NCI-H128 (cell line): ENCODE data around the gene SNX33.
A peak's percentile ranks its signal among the peaks of the same experiment; 100 is the strongest.
"Not testable (repeated sequence)": the region's sequence is repeated elsewhere in the genome, so short reads cannot be mapped to it uniquely, and the experiment has no call there.

ENCODE experiments used
- DNase-seq: peaks from one replicate; lab custom pipeline; 2025; ENCODE audit not compliant: unreplicated experiment; lab: John Stamatoyannopoulos, UW

Gene SNX33, protein sequence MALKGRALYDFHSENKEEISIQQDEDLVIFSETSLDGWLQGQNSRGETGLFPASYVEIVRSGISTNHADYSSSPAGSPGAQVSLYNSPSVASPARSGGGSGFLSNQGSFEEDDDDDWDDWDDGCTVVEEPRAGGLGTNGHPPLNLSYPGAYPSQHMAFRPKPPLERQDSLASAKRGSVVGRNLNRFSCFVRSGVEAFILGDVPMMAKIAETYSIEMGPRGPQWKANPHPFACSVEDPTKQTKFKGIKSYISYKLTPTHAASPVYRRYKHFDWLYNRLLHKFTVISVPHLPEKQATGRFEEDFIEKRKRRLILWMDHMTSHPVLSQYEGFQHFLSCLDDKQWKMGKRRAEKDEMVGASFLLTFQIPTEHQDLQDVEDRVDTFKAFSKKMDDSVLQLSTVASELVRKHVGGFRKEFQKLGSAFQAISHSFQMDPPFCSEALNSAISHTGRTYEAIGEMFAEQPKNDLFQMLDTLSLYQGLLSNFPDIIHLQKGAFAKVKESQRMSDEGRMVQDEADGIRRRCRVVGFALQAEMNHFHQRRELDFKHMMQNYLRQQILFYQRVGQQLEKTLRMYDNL

DNA sequence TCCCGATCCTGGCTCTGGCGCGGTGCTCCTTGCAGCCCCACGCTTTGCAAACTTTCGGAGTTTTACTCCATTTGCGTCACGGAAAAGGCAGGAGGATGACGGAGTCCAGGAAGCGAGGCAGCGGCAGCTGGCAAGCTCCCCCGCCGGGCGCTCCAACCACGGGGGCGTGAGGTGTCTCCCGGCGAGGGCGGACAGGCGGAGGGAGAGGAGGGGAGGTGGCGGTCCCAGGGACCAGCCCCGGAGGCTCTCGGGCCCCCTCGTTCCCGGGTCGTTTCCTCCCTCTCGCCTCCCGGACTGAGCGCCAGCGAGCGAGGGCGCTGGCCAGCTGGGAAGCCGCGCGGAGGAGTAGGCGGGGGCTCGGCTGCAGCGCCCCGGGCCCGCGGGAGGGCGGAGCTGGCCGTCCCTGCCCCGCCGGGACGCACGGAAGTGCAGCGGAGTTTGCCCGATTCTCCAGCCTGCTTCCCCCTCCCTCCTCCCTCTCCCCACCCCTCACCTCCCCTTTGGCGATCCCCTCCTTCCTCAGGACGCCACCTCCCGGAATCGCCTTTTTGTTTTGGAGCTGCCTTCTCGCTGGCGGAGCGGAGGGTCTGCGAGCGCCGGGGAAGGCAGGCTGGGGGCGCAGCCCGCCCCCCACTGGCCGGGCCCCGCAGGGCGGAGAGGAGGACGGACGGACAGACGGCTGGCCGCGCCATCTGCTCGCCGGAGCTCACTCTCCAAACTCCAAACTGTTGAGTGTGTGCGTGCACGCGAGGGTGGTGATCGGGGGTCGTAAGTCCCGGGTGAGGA lies at the start of gene SNX33:
SNX33 (plus strand) TSS at position 543 of the 786 bp plus-strand sequence. CDS start 1,191 bp downstream, outside the sequence.
- no peak for DNase-seq

DNA sequence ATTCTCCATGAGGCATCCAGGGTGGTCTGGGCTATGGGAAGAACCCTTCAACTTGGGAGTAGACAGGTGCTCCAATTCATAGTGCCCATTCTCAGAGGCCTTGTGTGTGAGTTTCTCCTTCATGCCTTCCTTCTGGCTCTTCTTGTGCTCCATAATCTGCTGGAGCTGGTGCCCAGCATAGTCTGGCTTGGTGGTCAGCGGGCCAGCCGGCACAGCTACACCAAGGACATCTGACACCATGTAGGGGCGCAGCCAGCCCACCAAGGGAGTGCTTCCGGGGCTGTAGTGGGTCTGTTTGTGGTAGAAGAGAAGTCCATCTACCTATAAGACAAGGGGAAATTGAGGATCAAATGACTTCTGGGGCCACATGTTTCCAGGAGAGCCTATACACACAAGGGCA lies 49.4 kb upstream of the SNX33 start:
- no peak for DNase-seq

DNA sequence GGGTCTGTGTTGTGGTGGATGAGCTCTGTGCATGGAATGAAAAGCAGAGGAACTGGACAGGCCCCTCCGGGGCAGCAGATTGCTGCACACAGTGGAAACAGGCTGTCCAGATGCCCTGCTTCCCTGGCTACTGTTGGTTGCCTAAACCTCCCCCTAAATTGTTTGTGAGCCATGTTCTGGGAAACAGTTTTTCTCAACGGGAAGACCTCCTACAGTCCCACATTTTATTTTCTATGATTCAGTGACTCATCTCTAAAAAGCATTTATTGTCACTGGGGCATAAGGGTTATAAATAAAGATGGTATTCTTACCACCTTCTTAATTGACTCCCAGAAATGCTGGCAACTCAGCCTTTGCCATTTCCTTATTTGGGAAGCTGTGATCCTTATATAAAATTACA lies 48.3 kb upstream of the SNX33 start:
- no peak for DNase-seq

DNA sequence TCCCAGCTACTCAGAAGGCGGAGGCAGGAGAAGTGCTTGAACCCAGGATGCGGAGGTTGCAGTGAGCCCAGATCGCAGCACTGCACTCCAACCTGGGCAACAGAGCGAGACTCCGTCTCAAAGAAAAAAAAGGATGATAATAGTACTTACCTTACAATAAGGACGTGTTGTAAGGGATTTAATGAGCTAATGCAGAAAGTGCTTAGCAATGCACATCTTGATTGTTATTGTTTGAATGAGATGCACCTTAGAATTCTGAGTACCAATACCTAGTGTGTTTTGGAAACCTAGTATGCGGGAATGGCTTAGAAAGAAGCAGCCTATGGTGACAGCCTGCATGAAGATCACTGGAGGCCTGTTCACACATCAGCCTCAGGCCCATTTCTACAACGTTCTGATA lies 41.7 kb upstream of the SNX33 start:
- no peak for DNase-seq

DNA sequence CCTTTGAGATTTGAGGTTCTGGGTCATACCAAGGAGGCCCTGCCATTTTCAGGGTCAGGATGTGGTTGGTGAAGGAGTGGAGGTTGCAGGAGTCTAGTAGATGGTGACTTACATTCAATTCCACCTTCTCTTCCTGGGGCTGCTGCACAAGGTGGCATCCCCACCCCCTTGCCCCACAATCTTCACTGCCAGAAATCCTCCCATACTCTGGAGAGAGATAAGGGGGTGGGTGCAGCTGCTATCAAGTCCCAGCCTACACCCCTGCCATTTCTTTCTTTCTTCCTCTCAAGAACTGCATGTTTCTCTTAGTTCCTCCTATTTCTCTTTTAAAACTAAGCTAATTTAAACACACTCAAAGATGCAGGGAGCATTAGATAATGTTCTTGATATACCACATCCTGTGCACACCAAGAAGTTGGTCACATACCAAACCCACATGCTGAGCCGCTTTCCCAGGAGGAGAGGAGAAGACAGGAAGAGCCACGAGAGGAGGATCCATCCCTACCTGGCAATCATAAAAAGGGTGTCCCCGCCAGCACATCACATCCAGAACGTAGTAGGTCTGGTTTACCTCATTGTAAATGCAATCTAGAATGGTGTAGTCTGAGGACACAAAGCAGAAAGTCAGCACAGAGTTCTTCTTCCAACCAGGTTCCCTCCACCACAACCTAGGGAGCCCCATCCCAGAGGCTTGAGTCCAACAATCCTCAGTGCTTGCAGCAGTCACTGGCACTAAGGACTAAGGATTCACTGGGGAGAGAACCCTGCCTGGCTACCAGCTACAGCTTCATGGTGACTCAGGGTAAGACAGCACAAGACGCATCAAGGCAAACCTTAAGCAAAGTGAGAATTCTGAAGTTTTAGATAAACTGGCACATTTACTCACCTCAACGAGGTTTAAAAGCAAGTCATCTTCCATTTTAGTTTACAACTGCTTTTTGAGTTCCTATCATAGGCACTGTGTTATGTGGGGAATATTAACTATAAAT lies 40.7 kb upstream of the SNX33 start:
- DNase-seq: no peak

DNA sequence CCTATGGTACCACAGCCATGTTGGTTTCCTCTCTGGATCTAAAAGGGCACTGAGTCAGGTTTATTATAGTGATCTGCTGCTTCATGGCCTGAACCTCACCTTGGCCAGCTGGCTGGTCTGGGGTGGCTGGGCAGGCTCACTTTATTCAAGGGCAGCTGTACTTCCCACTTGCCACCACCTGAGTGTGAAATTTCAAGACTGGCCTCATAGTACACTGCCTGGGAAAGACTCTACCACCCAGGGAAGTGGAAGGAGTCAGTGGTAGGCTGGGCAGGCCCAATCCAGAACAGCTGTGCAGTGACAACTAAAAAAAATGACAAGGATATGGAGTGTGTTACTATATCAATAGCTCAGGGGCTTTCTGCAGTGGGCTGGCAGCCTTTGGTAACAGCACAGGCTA lies 30.9 kb upstream of the SNX33 start:
- DNase-seq: no peak

DNA sequence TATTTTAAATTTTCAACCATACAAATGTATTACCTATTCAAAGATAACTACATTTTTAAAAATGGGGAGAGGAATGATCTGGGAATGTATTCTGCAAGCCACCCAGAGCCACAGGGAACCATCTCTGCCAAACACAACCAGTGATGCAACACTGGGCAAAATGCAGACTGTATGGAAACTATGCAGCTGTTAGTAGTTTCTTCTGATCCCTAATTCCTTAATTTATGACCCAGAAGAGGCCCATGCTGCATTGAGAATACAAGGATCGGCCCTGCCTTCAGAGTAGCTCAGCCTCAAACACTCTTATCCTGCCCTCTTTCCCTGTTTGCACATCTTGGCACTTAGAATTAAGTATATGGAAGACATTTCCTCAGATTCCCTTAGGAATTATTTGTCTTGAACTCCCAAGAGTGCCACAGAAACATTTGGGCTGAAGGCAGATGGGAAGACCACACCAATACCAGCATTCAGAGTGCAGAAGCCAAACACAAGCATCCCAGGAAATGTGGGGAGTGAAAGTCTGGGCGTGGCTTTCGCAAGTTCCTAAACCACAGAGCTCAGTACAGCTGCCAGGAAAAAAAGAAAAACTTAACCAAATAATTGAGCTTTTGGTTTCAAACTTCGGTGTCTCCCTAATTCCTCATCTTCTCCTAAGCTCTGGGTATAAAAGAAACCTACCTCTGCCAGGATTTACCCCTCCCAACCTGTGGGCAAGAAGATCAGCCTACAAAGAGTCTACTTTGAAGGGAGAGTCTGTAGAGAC lies 27.5 kb upstream of the SNX33 start:
- no peak for DNase-seq

DNA sequence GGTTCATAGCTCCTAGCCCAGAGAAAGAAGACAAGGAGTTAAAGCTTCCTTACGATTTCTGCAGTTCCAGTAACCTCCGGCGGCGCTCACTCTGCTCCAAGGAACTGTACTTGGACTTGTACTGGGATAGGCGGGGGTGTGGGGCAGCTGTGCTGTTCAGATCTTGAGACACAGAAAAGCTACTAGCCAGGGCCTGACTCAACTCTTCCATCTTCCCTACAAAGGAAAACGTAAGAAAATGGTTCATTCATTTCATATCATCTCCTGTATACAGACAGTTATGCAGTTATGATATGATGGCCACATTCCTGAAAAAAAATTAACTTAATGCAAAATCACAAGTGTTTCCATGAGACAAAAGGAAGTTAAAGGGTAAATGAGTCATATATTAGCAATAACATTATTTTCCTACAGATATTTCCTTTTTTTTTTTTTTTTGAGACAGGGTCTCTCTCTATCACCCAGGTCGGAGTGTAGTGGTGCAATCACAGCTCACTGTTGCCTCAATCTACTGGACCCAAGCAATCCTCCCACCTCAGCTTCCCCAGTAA lies 26.8 kb upstream of the SNX33 start:
- DNase-seq: no peak

DNA sequence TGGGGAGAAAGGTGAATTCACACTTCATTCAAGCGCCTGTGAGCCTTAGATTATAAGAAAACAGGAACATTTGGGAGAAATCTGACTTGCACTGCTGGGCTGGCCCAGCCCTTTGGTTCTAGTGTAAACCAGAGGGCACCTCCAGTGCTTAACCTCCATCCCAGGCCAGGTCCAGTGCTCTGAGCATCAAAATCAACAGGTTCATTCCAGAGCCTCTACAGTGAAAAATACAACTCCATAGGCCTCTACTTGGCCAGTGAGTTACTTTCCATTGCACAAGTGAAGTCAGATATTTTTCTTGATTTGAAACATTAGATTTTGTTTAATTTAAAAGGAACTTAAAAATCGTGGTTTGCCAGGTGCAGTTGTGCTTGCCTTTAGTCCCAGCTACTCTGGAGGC lies 25.2 kb upstream of the SNX33 start:
- no peak for DNase-seq

DNA sequence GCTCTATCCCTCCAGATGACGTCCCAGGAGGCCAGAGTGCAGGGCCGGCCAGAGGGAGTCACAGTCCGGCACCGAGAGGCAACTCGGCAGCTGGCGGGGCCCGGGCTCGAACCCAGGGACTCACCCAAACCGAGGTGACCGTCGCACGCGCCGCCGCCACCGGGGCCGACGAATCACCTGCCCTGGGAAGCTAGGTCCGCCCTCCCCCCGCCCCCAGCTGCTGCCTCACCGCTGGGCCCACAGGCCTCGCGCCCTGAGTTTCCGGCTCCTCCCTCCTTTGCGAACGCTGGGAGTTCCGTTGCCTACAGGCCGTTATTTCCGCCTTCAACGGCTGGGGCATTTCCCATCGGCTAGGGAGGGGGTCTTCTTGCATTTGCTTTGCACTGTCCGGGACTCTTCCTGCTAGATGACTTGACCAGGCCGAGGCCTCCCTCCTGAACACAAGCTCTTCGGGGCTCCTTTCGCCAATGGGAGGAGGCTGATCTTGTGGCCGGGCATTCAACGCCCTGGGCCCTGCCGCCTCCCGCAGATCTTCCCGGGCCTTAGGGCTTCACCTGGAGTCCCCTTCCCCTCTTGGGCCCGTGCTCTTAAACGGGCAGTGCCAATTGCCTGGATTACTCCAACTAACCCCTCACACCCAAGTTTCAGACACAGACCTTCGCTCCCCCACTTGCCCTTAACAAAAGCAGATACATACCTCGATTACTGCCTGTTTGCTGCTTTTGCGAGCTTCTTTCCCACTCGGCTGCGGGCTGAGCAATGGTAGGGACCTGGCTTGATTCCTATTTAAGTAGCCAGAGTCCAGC lies 22.0 kb upstream of the SNX33 start, which contains the start of gene SNUPN:
SNUPN (minus strand) TSS at position 184 of the 806 bp plus-strand sequence. CDS start 4,674 bp downstream, outside the sequence.
- peak; percentile 70 for DNase-seq

DNA sequence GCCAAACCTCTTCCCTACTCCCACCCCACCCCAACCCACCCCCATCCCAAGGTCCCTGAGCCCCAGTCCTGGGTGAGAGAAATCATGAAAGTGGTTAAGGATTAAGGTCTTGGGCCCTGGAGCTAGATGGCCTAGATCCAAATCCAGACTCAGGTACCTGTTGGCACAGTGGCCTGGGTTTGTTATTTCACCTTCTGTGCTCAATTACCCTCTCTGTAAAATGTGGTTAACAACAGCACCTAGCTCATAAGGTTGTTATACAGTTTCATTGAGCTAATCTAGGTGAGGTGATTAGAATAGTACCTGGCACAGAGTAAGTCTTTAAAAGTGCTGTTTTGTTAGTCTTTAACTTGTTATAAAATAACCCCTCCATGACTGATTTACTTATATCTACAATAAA lies 15.8 kb upstream of the SNX33 start:
- DNase-seq: no peak

DNA sequence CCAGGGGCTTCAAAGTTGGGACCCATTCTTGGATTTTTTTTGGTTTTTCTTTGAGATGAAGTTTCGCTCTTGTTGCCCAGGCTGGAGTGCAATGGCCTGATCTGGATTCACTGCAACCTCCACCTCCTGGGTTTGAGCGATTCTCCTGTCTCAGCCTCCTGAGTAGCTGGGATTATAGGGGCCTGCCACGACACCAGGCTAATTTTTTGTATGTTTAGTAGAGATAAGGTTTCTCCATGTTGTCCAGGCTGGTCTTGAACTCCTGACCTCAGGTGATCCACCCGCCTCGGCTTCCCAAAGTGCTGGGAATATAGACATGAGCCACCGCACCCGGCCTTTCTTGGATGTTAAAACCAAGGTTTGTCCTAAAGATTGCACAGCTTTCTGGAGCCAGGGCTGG lies 13.8 kb upstream of the SNX33 start:
- DNase-seq: not testable (repeated sequence)

DNA sequence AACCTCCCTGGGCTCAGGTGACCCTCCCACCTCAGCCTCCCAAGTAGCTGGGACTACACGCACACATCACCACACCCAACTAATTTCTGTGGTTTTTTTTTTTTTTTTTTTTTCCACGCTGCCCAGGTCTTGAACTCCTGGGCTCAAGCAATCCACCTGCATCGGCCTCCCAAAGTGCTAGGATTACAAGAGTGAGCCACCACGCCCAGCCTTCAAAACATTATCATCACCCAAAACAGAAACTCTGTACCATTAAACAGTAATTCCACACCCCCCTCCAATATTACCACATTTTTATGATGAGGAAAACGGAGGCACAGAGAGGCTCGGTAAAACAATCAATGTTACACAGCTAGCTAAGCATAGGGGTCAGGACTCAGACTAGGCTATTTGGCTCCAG lies 11.7 kb upstream of the SNX33 start:
- DNase-seq: no peak

DNA sequence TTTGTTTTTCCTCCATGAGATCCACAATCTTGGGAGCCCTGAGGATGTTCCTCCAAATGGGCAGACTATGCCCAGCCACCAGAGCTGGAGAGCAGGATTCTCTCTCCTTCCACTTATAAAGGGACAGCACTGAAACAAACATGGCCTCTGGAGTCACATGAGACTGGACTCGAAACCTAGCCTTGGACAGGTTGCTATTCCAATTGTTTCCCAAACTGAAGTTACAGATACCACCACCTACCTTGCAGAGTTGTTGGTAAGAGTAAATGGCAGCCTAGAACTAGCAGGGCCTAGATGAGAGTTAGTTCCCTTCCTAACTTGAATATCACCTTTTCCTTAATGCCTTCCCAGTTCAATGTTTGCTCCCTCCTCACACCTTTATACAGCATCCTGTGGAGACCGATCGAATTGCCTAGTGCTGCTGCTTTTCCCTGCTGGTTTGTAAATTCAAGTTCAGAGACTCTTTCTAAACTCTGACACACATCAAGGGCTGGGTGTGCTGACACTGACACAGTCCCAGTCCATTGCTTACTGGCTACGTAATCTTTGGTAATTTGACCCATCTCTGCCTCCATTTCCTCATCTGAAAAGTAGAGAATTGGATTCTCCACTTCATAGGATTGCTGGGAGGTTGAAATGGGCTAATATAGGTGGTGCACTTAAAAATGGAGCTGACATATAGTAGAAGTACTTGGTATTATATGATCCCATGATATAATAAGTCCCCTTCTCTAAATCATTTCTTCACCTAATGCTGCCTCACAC lies 10.3 kb upstream of the SNX33 start:
- no peak for DNase-seq

DNA sequence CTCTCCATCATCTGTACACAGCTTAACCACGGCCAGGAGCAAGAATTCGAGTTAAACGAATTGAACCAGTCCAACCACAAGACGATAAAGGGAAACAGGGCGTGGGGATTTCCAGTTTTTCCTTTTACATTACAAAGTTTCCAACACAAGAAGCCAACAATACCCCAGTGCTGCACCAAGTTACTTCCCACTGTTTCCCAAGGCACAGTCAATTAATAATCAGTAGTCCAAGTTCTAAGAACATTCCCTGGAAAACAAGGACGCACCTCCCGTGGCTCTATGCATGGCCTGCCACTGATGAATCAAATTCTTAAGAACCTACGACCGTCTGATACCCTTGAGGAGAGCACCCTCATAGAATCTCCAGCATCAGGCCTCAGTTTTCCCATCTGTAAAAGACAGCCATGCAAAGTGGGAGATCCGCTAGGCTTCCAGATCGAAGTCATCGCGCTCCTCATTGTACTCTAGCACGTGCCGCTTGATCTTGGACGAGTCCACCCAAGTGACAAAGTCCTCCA lies 8.5 kb upstream of the SNX33 start:
- DNase-seq: no peak

DNA sequence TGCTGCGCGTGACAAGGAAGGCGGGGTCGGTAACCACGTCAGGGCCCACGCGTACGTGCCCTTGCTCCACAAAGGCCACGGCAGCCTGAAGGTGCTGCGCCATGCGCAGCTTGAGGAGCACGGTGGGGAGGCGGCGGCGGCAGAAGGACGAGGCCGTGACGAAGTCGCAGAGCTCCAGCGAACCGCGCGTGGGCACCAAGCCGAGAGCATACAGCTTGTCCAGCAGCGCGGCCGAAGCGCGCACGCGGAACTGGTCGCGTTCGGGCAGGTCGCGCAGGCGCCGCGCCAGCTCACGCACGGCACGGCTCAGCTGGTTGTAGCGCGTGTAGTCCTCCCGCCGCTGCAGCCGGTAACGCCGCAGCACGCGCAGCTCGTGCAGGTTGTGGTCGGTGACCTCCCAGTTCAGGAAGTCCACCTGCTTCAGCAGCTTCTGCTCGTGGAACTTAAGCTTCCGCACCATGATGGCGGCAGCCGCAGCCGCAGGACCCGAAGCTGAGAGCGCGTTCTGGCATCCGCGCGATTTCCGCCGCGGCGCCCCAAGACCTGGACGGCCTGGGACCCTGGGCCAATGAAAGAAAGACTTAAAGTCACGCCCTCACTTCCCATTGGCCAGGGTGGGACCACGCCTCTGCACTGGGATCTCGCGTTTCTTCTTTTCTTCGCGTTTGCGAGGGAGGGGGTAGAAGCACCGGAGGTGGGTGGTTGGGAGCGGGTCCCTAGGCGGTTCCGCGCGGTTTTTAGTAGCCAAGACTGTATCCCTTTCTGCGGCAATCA lies 7.8 kb upstream of the SNX33 start, which contains the start of gene IMP3:
IMP3 (minus strand) TSS at position 516 of the 774 bp plus-strand sequence; CDS start at position 460, 56 bp downstream.
- DNase-seq: peak; percentile 80
